IPS DF 6.9 (cell line): ENCODE results near the gene PALS1.

ENCODE experiments used
- DNase-seq: peaks from one replicate; pipeline ENCODE4 v3.0.0-alpha.2; 2013; ENCODE audit warnings: low read depth, low spot score
- H3K27ac ChIP-seq: one replicate; pipeline ENCODE4 v1.5.1; 2013; ENCODE audit warnings: low read length, control low read depth
- H3K27me3 ChIP-seq: 2 replicates; pipeline ENCODE4 v1.6.1; 2013; ENCODE audit warnings: mild to moderate bottlenecking, low read length; ENCODE audit not compliant: control insufficient read depth, insufficient read depth
- H3K36me3 ChIP-seq: 2 replicates; pipeline ENCODE4 v1.6.1; 2013; ENCODE audit warnings: low read length; ENCODE audit not compliant: control insufficient read depth, insufficient read depth
- H3K4me1 ChIP-seq: 2 replicates; pipeline ENCODE4 v1.6.1; 2013; ENCODE audit warnings: low read length; ENCODE audit not compliant: control insufficient read depth, insufficient read depth
- H3K4me3 ChIP-seq: 2 replicates; pipeline ENCODE4 v1.5.1; 2013; ENCODE audit warnings: mild to moderate bottlenecking, low read length
- H3K9me3 ChIP-seq: 2 replicates; pipeline ENCODE4 v1.6.1; 2013; ENCODE audit warnings: low read length, inconsistent platforms; ENCODE audit not compliant: control insufficient read depth, insufficient read depth
- WGBS: extraction: QIAGEN DNeasy Blood & Tissue Kit; methylation state at CpG from one replicate; pipeline ENCODE4 v1.1.7; 2013; ENCODE audit warnings: mixed read lengths, missing lambda C conversion rate; ENCODE audit not compliant: insufficient read length, insufficient coverage; 5-methylcytosine and 5-hydroxymethylcytosine counted together

The PALS1 gene

GRCh38 chr14:67228325-67228984 lies 12.8 kb upstream of the PALS1 start:
- DNase-seq = no peak
- Histone ChIP-seq H3K27me3 (no peaks in the 10 kb centered on the region), H3K4me1 (no peaks in the 10 kb centered on the region), H3K27ac (no peak overlapping the region), H3K4me3 (no peak overlapping the region), H3K36me3 (no peaks in the 10 kb centered on the region), H3K9me3 (no peaks in the 10 kb centered on the region)
- WGBS = no CpG with 5 or more reads among the region's 3 CpGs

GRCh38 chr14:67232066-67232465 lies 9.2 kb upstream of the PALS1 start:
- no peak for DNase-seq
- no CpG with 5 or more reads among the region's 2 CpGs for WGBS
- Histone ChIP-seq H3K36me3 (no peaks in the 10 kb centered on the region), H3K27ac (no peak overlapping the region), H3K4me3 (no peak overlapping the region), H3K4me1 (no peaks in the 10 kb centered on the region), H3K9me3 (no peaks in the 10 kb centered on the region), H3K27me3 (no peaks in the 10 kb centered on the region)

GRCh38 chr14:67232621-67233020 lies 8.6 kb upstream of the PALS1 start:
- H3K4me1 ChIP-seq = no peaks in the 10 kb centered on the region
- H3K36me3 ChIP-seq = no peaks in the 10 kb centered on the region
- no peak overlapping the region for H3K4me3 ChIP-seq
- WGBS = no CpG with 5 or more reads among the region's 2 CpGs
- H3K27me3 ChIP-seq = no peaks in the 10 kb centered on the region
- DNase-seq = no peak
- no peaks in the 10 kb centered on the region for H3K9me3 ChIP-seq
- H3K27ac ChIP-seq = no peak overlapping the region

- Histone ChIP-seq H3K36me3 (no peaks in the 10 kb centered on the region), H3K9me3 (no peaks in the 10 kb centered on the region), H3K4me3 (no peak overlapping the region), H3K27me3 (peaks cover 3% of the 10 kb centered on the region; the same call in 1 of the 2 replicates), H3K4me1 (peaks cover 1% of the 10 kb centered on the region; the same call in 1 of the 2 replicates), H3K27ac (no peak overlapping the region)
- DNase-seq = no peak
- WGBS = no CpG with 5 or more reads among the region's 1 CpG
Observed at GRCh38 chr14:67237591-67237990, 3.6 kb upstream of the PALS1 start.

- Histone ChIP-seq H3K9me3 (no peaks in the 10 kb centered on the region), H3K27ac (no peak overlapping the region), H3K36me3 (no peaks in the 10 kb centered on the region), H3K4me1 (peaks cover 1% of the 10 kb centered on the region; the same call in 1 of the 2 replicates), H3K4me3 (no peak overlapping the region), H3K27me3 (peaks cover 3% of the 10 kb centered on the region; the same call in 1 of the 2 replicates)
- DNase-seq = no peak
- WGBS = no CpG with 5 or more reads among the region's 14 CpGs
Observed at GRCh38 chr14:67239582-67239981, 1.7 kb upstream of the PALS1 start.

- peak overlapping the region; percentile 100; the same call in 1 of the 2 replicates for H3K4me3 ChIP-seq
- H3K27me3 ChIP-seq = peaks cover 3% of the 10 kb centered on the region; the same call in 1 of the 2 replicates
- no peak for DNase-seq
- no peak overlapping the region for H3K27ac ChIP-seq
- H3K9me3 ChIP-seq = no peaks in the 10 kb centered on the region
- no CpG with 5 or more reads among the region's 23 CpGs for WGBS
- peaks cover 1% of the 10 kb centered on the region; the same call in 1 of the 2 replicates for H3K4me1 ChIP-seq
- no peaks in the 10 kb centered on the region for H3K36me3 ChIP-seq
Observed at GRCh38 chr14:67240168-67240932, 885 bp upstream of the PALS1 start.

GRCh38 chr14:67240978-67241410 lies 241 bp upstream of the PALS1 start:
- no CpG with 5 or more reads among the region's 54 CpGs for WGBS
- peak; percentile 85 for DNase-seq
- peaks cover 1% of the 10 kb centered on the region; the same call in 1 of the 2 replicates for H3K4me1 ChIP-seq
- H3K27ac ChIP-seq = no peak overlapping the region
- H3K27me3 ChIP-seq = peaks cover 3% of the 10 kb centered on the region; the same call in 1 of the 2 replicates
- H3K9me3 ChIP-seq = no peaks in the 10 kb centered on the region
- H3K4me3 ChIP-seq = peak overlapping the region; percentile 100; the same call in 1 of the 2 replicates
- no peaks in the 10 kb centered on the region for H3K36me3 ChIP-seq

GRCh38 chr14:67242168-67242420 lies 859 bp downstream of the PALS1 start:
- Histone ChIP-seq H3K27ac (no peak overlapping the region), H3K4me1 (peaks cover 1% of the 10 kb centered on the region; the same call in 1 of the 2 replicates), H3K36me3 (no peaks in the 10 kb centered on the region), H3K27me3 (peaks cover 3% of the 10 kb centered on the region; the same call in 1 of the 2 replicates), H3K4me3 (peak overlapping the region; percentile 100; the same call in 1 of the 2 replicates), H3K9me3 (no peaks in the 10 kb centered on the region)
- no peak for DNase-seq
- WGBS = 100% methylated on average over 2 of the region's 4 CpGs

- Histone ChIP-seq H3K4me1 (peaks cover under 1% of the 10 kb centered on the region; the same call in 1 of the 2 replicates), H3K36me3 (no peaks in the 10 kb centered on the region), H3K27ac (no peak overlapping the region), H3K4me3 (no peak overlapping the region), H3K9me3 (no peaks in the 10 kb centered on the region), H3K27me3 (peaks cover 2% of the 10 kb centered on the region; the same call in 1 of the 2 replicates)
- DNase-seq = no peak
- WGBS = no CpG with 5 or more reads among the region's 1 CpG
Observed at GRCh38 chr14:67245104-67245503, 3.9 kb downstream of the PALS1 start.

GRCh38 chr14:67251573-67252226 lies 10.5 kb downstream of the PALS1 start:
- Histone ChIP-seq H3K9me3 (no peaks in the 10 kb centered on the region), H3K4me1 (no peaks in the 10 kb centered on the region), H3K36me3 (no peaks in the 10 kb centered on the region), H3K27ac (no peak overlapping the region), H3K27me3 (no peaks in the 10 kb centered on the region), H3K4me3 (no peak overlapping the region)
- no CpG with 5 or more reads among the region's 2 CpGs for WGBS
- no peak for DNase-seq
